Measurements from ENCODE around the gene INSYN1. TPM values are rescaled to one million over a fixed set of nuclear protein-coding genes. Genes with fewer than 3 reads are reported as not detected.

Gene INSYN1
- total and polyA plus RNA-seq, 3 donors from 2014 or later = 8.9 to 18.9 (median 15.9) TPM

DNA sequence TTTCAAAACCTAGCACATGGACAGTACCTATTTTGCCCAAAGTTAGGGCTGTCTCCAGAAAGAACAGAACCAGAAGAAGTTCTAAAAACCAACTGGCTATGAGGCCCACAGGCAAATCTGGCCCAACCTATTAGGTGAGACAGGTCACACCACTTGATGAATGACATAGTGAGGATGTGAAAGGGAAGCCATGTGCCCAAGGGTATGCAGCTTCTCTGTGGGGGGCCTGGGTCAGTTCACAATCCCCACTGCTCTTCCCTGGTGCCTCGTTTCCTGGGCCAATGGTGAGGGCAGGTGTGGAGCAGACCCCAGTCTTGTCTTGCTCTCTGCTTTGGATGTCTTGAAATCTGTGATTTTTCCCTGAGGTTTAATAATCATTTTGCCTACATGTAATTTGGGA is 8.9 kb downstream of the INSYN1 start:
- no peak overlapping the region for H3K4me3 ChIP-seq
- H3K36me3 ChIP-seq (ENCODE audit: low read depth, missing control alignments) = no peaks in the 10 kb centered on the region
- 50 to 78% methylated on average over 1 of the region's 1 CpG for WGBS, 2 donors
- DNase-seq = no peak
- intact Hi-C loops (cut with DNase I; ENCODE audit: low total_unique reads) = no loop called here
- no peak for TF ChIP-seq POLR2A (IDR thresholded peaks at IDR 0.05)
- TF ChIP-seq, protein P1, sequence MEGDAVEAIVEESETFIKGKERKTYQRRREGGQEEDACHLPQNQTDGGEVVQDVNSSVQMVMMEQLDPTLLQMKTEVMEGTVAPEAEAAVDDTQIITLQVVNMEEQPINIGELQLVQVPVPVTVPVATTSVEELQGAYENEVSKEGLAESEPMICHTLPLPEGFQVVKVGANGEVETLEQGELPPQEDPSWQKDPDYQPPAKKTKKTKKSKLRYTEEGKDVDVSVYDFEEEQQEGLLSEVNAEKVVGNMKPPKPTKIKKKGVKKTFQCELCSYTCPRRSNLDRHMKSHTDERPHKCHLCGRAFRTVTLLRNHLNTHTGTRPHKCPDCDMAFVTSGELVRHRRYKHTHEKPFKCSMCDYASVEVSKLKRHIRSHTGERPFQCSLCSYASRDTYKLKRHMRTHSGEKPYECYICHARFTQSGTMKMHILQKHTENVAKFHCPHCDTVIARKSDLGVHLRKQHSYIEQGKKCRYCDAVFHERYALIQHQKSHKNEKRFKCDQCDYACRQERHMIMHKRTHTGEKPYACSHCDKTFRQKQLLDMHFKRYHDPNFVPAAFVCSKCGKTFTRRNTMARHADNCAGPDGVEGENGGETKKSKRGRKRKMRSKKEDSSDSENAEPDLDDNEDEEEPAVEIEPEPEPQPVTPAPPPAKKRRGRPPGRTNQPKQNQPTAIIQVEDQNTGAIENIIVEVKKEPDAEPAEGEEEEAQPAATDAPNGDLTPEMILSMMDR (IDR thresholded peaks at IDR 0.05) = no peak
- no peaks in the 10 kb centered on the region for H3K9me3 ChIP-seq
- H3K27ac ChIP-seq = no peak overlapping the region
- H3K4me1 ChIP-seq = peaks cover 19% of the 10 kb centered on the region
- no peaks in the 10 kb centered on the region for H3K27me3 ChIP-seq

- intact Hi-C loops (cut with DNase I; ENCODE audit: low total_unique reads) = no loop called here
Observed at GRCh38 chr15:73741321-73741836, 11.8 kb downstream of the INSYN1 start.

DNA sequence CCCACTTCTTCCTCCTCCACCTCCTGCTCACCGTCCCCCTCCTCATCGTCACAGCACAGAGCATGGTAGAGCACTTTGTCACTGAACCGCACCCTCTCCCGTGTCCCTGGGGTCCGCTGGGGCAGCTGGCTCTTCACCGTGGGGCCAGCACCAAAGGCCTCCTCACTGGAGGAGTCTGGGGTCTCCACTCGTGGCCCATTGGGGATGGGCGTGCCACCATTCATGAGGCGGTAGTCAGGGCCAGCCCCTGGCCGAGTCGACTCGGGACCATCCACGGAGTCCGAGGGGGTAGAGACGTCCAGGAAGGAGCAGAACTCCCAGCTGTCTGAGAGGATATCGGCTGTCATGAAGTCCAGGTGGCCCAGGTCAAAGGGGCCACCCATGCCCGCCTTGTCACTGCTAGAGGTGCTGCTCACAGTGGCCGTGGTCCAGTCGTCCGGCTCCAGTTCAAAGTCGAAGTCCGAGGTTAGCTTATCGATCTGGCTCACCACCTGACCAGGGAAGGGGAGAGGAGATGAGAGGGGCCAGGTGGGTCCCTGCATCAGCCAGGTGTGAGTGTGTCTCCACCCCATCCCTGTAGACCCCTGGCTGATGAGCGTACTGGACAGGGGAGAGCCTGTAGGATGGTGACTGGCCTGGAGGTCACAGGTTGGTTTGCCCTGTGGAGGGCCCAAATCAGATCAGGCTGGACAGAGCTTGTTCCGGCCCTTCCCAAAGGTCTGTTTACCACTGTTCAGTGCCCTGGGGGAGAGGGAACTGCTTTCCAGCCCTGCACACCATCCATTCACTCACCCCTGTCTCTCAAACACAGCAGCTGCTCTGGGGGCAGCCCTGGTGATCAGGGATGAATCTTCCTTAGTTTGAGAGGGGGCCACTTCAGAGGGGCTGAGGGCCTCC is 12.8 kb downstream of the INSYN1 start:
- H3K4me1 ChIP-seq = peaks cover 12% of the 10 kb centered on the region
- no peaks in the 10 kb centered on the region for H3K27me3 ChIP-seq
- no peak for DNase-seq
- H3K36me3 ChIP-seq (ENCODE audit: low read depth, missing control alignments) = no peaks in the 10 kb centered on the region
- H3K27ac ChIP-seq = no peak overlapping the region
- WGBS, 2 donors = 94 to 96% methylated on average over 23 to 25 of the region's 25 CpGs
- TF ChIP-seq POLR2A (IDR thresholded peaks at IDR 0.05) = no peak
- TF ChIP-seq, protein P1 (IDR thresholded peaks at IDR 0.05) = no peak
- intact Hi-C loops (cut with DNase I; ENCODE audit: low total_unique reads) = no loop called here
- H3K4me3 ChIP-seq = no peak overlapping the region
- no peaks in the 10 kb centered on the region for H3K9me3 ChIP-seq

More at GRCh38 chr15:73741321-73741836, 11.8 kb downstream of the INSYN1 start:
- 61 to 64% methylated on average over 3 of the region's 3 CpGs for WGBS, 2 donors
- H3K36me3 ChIP-seq (ENCODE audit: low read depth, missing control alignments) = no peaks in the 10 kb centered on the region
- H3K27ac ChIP-seq = no peak overlapping the region
- H3K27me3 ChIP-seq = no peaks in the 10 kb centered on the region
- TF ChIP-seq, protein P1 (IDR thresholded peaks at IDR 0.05) = no peak
- no peak for TF ChIP-seq POLR2A (IDR thresholded peaks at IDR 0.05)
- peaks cover 12% of the 10 kb centered on the region for H3K4me1 ChIP-seq
- H3K9me3 ChIP-seq = no peaks in the 10 kb centered on the region
- no peak for DNase-seq
- no peak overlapping the region for H3K4me3 ChIP-seq

- no peak overlapping the region for H3K4me3 ChIP-seq
- no peak for DNase-seq
- intact Hi-C loops (cut with DNase I; ENCODE audit: low total_unique reads) = no loop called here
- TF ChIP-seq, protein P1 (IDR thresholded peaks at IDR 0.05) = no peak
- no peak for TF ChIP-seq POLR2A (IDR thresholded peaks at IDR 0.05)
- H3K4me1 ChIP-seq = peaks cover 8% of the 10 kb centered on the region
- 75 to 100% methylated on average over 2 to 7 of the region's 7 CpGs for WGBS, 2 donors
- no peaks in the 10 kb centered on the region for H3K9me3 ChIP-seq
- H3K27ac ChIP-seq = no peak overlapping the region
- H3K36me3 ChIP-seq (ENCODE audit: low read depth, missing control alignments) = no peaks in the 10 kb centered on the region
- no peaks in the 10 kb centered on the region for H3K27me3 ChIP-seq
Observed at GRCh38 chr15:73737535-73737934, 15.6 kb downstream of the INSYN1 start.
